GM18511 (cell line): ENCODE results near the gene HS3ST3B1.

ENCODE experiments used
- ATAC-seq: cut with Tn5 transposase; IDR thresholded peaks from one replicate; pipeline ENCODE4 v1.9.1; 2021; ENCODE audit warnings: mild to moderate bottlenecking, moderate library complexity; ENCODE audit not compliant: unreplicated experiment

Gene HS3ST3B1

GRCh38 chr17:14303343-14304221 is 2.7 kb downstream of the HS3ST3B1 start:
- ATAC-seq, result no peak

- ATAC-seq, result no peak
Observed at GRCh38 chr17:14304222-14304772, 3.4 kb downstream of the HS3ST3B1 start.

GRCh38 chr17:14304773-14305517 is 4.1 kb downstream of the HS3ST3B1 start:
- no peak for ATAC-seq

- no peak for ATAC-seq
Observed at GRCh38 chr17:14305785-14306496, 5.1 kb downstream of the HS3ST3B1 start.

GRCh38 chr17:14306596-14306995 is 5.7 kb downstream of the HS3ST3B1 start:
- ATAC-seq, result no peak

GRCh38 chr17:14307560-14308024 is 6.7 kb downstream of the HS3ST3B1 start:
- ATAC-seq, result no peak

- no peak for ATAC-seq
Observed at GRCh38 chr17:14308636-14308964, 7.7 kb downstream of the HS3ST3B1 start.

- ATAC-seq, result peak; percentile 95
Observed at GRCh38 chr17:14308965-14309879, 8.3 kb downstream of the HS3ST3B1 start.

GRCh38 chr17:14310101-14310500 is 9.2 kb downstream of the HS3ST3B1 start:
- ATAC-seq, result no peak

GRCh38 chr17:14310605-14311004 is 9.7 kb downstream of the HS3ST3B1 start:
- no peak for ATAC-seq

GRCh38 chr17:14311186-14311705 is 10.4 kb downstream of the HS3ST3B1 start:
- no peak for ATAC-seq

GRCh38 chr17:14311981-14312380 is 11.1 kb downstream of the HS3ST3B1 start:
- no peak for ATAC-seq

- no peak for ATAC-seq
Observed at GRCh38 chr17:14312522-14312921, 11.6 kb downstream of the HS3ST3B1 start.

GRCh38 chr17:14316126-14316832 is 15.4 kb downstream of the HS3ST3B1 start:
- no peak for ATAC-seq

- no peak for ATAC-seq
Observed at GRCh38 chr17:14317383-14317782, 16.5 kb downstream of the HS3ST3B1 start.

- ATAC-seq, result no peak
Observed at GRCh38 chr17:14318109-14318917, 17.4 kb downstream of the HS3ST3B1 start.

- no peak for ATAC-seq
Observed at GRCh38 chr17:14318918-14319205, 18.0 kb downstream of the HS3ST3B1 start.

- no peak for ATAC-seq
Observed at GRCh38 chr17:14320098-14320497, 19.2 kb downstream of the HS3ST3B1 start.
